EL (cell line): ENCODE data around the gene POLN.
"Not testable (repeated sequence)": the region's sequence is repeated elsewhere in the genome, so short reads cannot be mapped to it uniquely, and the experiment has no call there.

Experiments
- DNase-seq: peaks from one replicate; pipeline ENCODE4 v3.0.0-alpha.2; 2016

Gene POLN

DNA sequence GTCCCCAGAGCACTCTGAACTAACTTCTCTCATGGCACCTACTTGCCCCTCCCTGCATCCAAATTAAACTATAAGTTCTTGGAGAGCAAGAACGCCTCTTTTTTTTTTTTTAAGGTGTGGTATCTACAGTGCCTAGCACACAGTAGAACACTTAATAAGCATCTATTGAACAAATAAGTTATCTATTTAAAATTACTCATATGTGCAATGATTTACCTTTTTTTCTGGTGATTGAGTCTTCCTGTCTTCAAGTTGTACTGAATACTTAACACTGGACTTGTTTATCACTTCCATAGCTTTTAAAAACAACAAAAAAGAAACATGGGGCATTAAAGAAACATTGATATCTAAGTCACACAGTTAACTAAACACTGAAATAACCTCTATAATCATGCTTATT is 29.1 kb downstream of the POLN start:
- no peak for DNase-seq

DNA sequence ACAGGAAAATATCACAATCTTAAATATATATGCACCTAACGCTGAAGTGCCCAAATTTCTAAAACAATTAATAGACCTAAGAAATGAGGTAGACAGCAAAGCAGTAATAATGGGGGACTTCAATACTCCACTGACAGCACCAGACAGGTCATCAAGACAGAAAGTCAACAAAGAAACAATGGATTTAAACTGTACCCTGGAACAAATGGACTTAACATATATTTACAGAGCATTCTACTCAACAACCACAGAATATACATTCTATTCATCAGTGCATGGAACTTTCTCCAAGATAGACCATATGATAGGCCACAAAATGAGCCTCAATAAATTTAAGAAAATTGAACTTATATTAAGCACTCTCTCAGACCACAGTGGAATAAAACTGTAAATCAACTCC is 39.1 kb downstream of the POLN start:
- DNase-seq: not testable (repeated sequence)

DNA sequence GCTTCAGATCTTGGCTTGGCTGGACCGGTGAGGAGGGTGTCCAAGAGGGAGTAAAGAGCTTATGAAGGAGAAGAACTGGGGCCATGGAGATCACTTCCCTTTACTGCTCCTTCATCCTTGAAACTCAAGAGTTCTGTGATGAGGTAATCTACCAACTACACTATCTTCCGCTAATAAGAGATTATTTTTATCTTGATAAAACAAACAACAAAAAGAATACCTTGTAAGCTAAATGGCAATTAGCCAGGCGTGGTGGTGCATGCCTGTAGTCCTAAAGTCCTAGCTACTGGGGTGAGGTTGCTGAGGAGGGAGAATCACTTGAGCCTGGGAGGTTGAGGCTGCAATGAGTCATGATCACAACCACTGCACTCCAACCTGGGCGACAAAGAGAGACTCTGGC is 47.4 kb downstream of the POLN start:
- no peak for DNase-seq

DNA sequence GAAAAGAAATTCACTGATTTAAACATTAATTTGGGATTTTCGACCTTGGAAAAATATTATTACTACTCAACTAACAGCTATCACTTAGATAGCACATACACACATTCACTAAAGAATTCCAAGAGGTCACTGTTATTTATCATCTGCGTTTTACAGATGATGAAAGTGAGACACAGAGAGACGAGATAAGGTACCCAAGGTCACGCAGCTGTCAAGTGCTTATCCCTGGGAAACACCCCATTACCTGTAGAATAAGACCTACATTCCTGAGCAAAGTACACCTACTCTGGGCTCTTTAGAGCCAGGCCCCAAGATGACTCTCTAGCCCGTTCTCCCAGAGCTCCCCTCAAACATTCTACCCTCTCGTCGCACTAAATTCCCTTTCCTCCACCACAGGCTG is 48.6 kb downstream of the POLN start:
- no peak for DNase-seq

DNA sequence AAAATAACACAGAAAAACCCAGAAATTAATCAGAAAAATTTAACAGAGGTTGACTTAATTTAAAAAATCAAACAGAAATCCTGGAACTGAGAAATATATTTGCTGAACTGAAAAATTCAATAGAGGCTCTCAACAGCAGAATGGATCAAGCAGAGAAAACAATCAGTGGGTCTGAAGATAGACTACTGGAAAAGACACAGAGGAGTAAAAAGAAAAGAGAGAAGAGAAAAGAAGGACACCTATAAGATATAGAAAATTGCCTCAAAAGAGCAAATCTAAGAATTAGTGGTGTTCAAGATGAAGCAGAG is 55.1 kb downstream of the POLN start:
- no peak for DNase-seq

DNA sequence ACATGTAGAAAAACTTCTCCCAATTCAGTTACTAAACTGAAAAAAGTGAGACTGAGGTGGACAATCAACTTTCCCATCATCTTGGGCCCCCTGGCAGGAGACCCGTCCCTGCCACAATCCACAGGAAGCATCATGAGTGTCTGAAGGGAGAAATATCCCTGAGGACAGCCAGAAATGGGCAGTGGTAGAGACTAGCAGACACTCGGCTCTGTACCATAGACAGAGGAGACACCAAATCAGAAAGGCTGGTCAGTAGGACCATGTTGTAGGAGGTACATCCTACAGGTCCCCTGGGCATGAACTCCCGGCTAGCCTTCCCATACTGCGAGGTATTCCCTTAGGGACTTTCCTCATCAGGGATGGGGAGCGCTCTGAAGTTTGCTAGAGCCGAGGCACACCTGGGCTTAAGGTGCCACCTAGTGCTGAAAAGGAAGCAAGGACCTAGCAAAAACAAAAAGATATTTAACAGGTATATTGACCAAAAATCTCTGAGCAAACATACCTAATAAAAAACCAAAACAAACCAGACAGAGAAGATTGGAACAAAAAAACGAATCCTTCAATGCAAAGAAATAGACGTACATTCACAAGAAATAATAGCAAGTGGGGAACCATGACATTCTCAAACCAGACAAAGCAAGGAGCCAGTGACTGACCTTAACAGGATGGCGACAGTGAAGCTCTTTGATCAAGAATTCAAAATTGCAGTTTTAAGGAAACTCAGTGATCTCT is 55.6 kb downstream of the POLN start:
- peak; percentile 26 for DNase-seq

DNA sequence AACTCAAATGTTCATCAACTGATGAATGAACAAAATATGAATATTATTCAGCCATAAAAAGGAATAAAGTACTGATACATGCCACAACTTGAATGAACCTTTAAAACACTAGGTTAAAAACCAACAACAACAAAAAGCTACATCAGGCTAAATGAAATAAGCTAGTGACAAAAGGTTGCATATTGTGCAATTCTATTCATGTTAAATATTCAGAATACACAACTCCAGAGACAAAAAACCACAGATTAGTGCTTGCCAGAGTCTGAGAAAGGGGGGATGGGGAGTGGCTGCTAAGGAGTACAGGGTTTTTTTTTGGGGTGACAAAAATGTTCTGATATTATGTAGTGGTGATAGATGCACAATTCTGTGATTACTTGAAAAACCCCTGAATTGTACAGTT is 58.5 kb downstream of the POLN start:
- DNase-seq: no peak

DNA sequence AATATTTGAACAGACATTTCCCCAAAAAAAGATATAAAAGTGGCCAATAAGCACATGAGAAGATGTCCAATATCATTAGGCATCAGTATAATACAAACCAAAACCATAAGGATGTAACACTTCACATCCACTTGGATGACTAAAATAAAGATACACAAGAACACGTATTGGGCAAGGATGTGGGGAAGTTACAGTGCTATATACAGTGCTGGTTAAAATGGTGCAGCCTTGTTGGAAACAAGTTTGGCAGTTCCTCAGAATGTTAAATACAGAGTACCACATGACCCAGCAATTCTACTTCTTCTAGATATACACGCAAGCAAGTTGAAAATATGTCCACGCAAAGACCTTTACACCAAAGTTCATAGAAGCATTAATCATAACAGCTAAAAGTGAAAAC is 58.9 kb downstream of the POLN start:
- DNase-seq: no peak

DNA sequence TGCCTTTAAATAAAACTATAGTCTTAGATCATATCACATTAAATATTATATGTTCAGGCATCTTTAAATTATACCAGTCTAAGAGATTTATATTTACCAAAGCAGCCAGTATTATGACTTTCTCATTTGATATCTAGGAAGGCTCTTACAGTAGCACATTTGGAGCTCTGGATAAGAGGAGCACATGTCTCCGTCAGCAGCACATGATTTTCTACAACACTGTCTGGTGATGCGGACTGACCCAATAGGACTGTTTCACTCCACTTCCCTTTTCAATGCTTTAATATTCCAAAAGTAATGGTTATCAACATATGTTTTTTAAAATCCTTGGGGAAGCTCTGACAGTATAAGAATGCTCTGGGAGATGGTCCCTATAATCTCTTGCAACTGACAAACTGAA is 61.5 kb downstream of the POLN start:
- DNase-seq: no peak

DNA sequence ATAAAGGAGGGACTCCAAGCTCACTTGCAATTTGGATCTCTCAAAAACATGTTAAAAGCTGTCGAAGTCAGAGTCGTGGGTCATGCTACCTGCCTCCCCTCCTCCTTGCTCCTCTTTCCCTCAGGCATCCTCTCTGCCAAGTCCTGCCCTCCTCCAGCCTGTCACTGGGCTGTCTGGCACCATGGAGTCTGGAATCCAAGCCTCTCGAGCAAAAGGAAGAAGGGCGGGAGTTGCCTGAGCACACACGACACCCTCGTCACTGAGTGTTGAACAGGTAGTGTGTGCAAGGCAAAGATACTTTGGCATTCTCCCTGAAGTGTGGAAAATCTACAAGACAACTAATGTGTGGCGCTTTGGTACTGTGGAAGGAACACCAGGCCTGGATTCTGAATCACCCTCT is 62.2 kb downstream of the POLN start:
- DNase-seq: no peak

DNA sequence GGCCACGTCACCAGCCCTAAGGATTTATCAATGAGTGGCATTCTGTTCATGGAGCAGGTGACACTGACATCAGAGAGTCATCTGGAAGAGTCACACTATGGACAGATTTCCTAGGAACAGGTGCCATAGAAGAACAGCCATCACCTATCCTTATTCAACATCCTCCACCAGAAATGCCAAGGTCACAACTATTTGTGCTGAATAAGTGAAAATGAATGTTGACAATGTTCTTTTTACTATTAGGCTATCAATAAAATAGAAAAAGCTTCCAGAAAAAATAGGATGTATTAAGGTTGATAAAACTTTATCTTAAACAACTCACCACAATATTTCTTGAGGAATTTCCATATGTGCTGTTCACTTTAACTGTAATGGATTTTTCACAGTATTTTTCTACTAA is 62.9 kb downstream of the POLN start:
- no peak for DNase-seq

DNA sequence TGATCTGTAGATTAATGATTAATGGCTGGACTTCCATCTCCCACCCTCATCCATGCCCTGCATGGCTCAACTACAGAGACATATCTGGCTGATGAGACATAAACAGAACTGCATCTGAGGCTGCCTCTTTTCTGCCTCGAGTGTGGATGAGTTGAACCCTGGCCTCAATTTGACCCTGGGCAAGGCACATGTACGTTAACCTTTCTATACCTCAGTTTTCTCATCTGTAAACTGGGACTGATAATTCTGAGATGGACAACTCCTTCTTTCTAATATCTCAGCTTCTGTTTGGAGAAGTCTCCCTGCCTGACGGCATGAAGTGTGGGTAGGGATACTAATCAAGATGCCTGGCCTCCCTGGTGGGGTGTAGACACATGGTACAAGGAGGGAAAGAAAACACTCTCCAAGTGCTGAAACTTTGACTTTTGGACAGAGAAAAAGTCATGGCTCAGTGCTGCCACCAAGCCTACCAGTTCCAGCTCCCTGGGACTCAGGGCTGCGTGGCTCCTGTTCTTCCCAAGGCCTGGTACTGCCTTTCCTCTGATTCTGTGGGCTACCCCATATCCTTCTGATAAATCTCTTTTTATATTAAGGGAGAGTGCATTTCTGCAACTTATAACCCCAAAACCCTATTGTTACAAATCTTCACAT is 64.4 kb downstream of the POLN start:
- DNase-seq: no peak

DNA sequence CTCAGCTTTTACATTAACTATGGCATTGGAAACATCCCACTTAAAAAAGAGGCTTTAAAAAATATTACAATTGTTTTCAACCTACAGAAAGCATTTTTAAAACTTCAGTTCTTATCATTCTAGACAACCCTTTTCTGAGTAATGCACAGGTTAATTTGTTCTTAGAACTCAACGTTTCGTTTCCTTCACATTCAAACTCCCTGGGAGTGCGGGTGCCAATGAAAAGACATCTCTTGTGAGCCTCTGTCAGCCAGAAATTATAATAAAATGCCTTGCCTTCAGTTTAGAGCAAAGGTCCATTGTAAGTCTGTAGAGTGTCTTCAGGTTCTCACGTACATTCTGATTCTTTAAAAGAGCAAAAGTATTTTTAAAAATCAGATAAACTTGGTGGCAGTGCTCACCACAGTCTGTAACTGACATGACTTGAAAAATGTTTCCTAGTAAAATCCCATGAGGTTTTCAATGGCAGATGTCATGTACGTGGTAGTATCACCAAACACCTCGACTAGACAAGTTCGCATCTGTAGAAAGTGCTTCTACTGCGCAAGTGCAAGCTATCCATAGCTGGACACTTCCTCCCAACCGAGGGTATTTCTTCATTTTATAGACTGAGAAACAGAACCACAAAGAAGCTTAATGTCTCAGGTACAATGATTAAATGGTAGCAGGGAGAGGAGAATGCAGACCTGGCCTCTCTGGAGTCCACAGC is 65.8 kb downstream of the POLN start:
- no peak for DNase-seq

DNA sequence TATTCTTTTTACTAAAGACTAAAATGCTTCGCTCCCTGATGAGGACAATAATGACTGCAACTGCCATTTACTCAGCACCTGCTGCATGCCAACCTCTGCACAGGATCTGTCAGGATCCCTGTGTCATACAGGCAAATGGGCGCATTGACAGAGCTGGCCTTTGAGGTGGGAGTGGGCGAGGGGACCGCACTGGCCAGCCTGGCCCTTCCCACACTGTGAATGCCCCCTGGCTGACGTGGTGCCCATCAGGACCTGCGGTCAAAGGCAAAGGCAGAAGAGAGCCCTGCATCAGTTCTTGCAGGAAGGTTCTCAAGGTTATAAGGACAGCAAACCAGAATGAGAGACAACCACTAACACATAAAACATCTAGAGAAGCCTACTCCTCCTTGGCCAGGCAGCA is 67.9 kb downstream of the POLN start:
- no peak for DNase-seq

DNA sequence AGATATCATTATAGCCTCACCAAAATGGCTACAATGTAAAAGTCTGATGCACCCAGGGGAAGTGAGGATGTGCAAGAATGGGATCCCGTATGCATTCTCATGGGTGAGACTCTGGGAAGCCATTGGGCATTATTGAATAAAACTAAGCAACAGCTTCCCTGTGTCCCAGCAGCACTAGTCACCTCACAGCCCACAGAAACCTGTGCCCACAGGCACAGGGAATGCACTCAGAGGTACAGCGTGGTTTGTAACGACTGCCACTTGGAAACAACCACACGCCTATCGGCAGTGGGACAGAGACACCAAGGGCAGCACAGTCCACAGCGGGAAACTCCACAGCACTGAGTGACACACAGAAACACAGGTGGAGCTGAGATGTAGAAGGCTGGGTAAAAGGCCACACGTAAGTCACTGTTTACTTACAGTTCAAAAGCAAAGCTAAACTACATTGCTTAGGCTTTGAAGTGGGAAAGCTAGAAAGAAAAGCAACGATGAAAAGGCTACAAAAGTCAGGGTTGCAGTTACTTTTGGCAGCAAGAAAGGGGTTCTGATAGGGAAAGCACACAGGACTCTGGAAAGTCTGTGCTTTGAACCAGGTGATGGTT is 69.2 kb downstream of the POLN start:
- DNase-seq: no peak

DNA sequence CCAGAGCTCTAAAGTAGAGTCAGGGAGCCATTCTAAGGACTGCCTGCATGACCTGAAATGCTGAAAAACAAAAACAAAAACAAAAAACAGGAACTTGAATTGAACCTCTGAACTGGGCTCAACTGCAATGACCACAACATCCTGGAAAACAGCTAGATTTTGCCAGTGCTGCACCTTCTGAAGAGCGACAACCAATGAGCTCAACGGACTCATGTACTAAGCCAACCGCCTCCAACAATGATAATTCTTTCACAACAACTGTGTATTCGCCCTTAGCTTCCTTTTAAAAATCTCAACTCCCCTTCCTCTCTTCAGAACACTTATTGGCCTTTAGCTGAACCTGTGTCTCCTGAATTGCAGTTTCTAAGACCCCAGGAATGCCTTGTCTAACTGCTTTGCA is 69.8 kb downstream of the POLN start:
- no peak for DNase-seq

DNA sequence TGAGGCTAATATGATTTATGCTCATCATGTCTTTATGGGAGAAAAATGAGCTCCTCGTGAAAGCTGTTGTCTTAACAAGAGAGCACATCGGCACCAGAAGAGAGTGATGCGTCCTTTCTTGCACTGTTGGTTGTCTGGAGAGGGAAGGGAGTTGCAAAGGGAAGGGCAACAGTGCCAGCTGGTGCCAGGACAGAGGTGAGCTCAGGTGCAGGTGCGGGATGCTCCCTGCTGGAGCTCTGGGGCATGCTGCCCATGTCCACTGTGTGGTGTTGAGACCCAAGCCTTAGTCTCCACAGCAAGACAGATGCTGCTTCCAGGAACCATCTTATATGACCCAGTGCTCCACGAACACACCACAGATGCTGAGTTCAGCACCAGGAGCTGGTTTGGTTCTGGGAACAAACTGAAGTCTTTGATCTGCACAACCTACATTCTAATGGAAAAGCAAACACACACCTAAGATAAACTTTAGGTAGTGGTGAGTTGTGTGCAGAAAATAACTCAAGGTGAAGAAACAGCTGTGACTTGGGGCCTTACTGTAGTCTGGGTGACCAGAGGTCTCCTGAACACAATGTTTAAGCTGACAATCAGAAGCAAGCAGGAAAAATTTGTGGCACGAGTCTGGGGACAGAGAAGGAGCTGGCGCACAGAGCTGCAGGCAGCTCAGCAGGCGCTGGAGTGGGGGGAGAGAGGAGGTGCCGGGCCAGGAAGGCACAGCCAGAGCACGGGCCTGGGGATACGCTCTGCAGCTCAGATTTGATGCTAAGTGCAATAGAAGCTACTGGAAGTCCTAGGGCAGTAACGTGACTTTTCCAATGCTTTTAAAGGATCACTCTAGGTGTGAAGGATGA is 73.2 kb downstream of the POLN start:
- DNase-seq: no peak

DNA sequence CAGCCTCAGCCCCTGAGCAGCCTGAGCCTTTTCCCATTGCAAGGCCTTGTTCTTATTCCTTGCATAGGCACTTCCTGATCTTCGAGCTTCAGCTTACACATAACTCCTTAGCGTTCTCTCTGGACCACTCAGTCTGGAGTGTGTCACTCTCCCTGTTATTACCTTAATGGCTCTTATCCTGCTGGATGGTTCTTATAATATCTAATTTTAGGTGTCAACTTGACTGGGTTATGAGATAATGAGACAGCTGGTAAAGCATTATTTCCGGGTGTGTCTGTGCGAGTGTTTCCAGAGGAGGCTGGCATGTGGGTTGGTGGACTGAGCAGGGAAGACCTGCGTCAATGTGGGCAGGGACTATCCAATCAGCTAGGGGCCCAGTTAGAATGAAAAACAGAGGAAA is 75.7 kb downstream of the POLN start:
- DNase-seq: no peak

DNA sequence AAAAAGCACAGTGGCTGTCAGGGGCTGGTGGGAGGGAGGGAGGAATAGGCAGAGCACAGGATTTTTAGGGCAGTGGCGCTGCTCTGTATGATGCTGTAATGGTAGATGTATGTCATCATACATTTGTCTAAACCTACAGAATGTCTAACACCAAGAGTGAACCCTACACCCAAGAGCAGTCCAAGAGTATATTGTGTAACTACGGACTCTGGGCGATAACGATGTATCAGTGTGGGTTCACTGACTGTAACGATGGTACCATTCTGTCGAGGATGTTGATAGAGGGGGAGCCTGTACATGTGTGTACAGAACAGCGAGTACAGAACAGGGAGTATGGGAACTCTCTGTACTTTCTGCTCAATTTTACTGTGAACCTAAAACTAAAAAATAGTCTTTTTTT is 76.5 kb downstream of the POLN start:
- DNase-seq: no peak

DNA sequence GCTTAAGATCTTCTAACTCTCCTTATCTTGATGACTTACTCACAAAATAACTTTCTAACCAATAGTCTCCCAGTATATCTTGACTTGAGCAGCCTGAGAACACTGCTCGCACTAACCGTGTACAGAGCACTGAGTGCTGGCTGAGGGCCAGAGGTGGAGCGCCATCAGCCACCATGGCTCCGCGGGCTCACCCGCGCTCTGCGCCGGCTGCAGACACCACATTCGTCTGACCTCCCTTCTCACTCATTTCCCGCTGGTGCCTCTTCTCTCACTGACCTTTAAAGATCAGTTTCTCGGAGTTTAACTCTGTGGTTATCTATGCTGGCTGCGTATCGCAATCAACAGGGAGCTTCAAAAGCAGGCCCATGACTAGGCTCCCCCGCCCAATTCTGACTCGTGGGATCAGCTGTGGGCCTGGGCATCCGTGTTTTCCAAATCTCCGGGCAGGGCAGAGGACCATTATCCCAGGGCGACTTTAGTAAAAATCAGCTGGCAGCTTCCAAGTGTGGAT is 78.6 kb downstream of the POLN start:
- DNase-seq: no peak

DNA sequence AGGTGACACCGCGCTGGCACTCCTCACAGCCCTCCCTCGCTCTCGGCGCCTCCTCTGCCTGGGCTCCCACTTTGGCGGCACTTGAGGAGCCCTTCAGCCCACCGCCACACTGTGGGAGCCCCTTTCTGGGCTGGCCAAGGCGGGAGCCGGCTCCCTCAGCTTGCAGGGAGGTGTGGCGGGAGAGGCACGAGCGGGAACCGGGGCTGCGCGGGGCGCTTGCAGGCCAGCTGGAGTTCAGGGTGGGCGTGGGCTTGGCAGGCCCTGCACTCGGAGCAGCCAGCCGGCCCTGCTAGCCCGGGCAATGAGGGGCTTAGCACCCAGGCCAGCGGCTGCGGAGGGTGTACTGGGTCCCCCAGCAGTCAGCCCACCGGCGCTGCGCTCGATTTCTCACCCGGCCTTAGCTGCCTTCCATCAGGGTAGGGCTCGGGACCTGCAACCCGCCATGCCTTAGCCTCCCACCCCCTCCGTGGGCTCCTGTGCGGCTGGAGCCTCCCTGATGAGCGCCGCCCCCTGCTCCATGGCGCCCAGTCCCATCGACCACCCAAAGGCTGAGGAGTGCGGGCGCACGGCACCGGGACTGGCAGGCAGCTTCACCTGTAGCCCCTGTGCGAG is 80.7 kb downstream of the POLN start:
- not testable (repeated sequence) for DNase-seq

DNA sequence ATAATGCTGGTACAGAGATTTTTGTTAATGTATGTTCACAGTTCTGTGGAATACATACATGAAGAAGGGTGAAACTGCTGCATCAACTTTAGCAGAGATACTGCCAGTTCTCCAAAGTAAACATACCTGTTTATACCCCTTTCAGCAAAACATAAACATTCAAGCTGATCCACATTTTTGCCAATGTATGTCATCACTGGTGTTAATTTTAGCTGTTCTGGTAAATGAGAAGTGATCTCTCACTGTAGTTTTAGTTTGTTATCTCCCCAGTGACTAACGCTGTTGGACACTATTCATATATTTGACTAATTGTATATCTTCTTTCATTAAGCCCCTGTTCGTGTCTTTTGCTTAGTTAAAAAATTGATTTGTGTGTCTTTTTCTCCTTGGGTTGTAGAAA is 82.0 kb downstream of the POLN start:
- DNase-seq: no peak

DNA sequence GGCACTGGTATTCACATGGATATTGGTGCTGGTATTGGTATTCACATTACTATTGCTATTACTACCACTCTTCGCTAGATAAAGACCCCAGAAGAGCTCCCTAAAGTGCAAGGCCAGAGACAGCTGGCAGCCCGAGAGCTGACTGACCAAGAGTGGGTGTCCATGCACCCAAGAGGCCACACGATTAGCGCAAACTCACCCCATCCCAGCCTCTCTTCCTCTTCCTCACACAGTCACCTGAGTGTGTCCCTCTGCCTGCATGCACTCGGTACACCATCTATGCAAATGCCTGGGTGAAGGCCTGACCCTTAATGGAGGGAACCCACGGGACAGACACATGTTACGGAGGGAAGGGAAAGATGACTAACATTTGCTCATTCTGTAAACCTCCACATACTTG is 86.7 kb downstream of the POLN start:
- DNase-seq: no peak
